K562 (cell line): ENCODE results near the gene ALK. TPM values are rescaled to one million over a fixed set of nuclear protein-coding genes. Genes with fewer than 3 reads are reported as not detected.

Experiments
- ATAC-seq: fragments of 200-7000 bp; cut with Tn5 transposase; 3 replicates; pipeline ENCODE4 v1.9.1; 2020; ENCODE audit warnings: moderate library complexity
- BruUV-seq: library from RNA; stranded (reverse); fragments of 400-500 nt; replicated peaks from 2 replicates; lab custom pipeline; 2021; lab: Mats Ljungman, UMichigan
- CTCF ChIA-PET: fragments of 300-600 bp; formaldehyde crosslinking; extraction: SDS; loops from one replicate; lab custom pipeline; 2021; ENCODE audit warnings: low intra/inter-chr PET ratio; lab: Yijun Ruan, JAX
- POLR2A ChIA-PET: fragments of 300-600, 350-650 bp; sonication (Branson Sonifier 250); formaldehyde crosslinking; extraction: SDS; loops from one replicate; lab custom pipeline; 2021; ENCODE audit warnings: antibody characterized with exemption, inconsistent platforms; lab: Yijun Ruan, JAX
- DNase-seq, 4 experiments: peaks; one replicate each; pipeline versions ENCODE4 v3.0.0 to v3.0.0-alpha.2; 2011 to 2018; ENCODE audit warnings: low spot score in 3 of 4, mixed read lengths in 3 of 4; ENCODE audit errors: extremely low read depth in 1 of 4
- FAIRE-seq: peaks from 2 replicates; lab custom pipeline; 2011; peaks lifted over from hg19 to GRCh38; lab: Jason Lieb, UNC
- H2AFZ ChIP-seq: 2 replicates; pipeline ENCODE4 v1.6.0; 2011; ENCODE audit warnings: low read depth, low read length, control low read depth, inconsistent platforms
- H3K27ac ChIP-seq: fragments of 200-600 bp; 3 replicates; pipeline ENCODE4 v1.8.0; 2011; ENCODE audit warnings: low read depth, mild to moderate bottlenecking, control low read depth, inconsistent platforms, low read length, moderate library complexity, mixed read lengths; ENCODE audit errors: extremely low read depth
- H3K27me3 ChIP-seq, 2 experiments: fragments of 300-600 bp in 1 of 2; 2 replicates in 1 of 2; 3 replicates in 1 of 2; pipeline versions ENCODE4 v1.6.0 to v1.8.0; 2011; ENCODE audit warnings: inconsistent platforms in 2 of 2, low read length in 2 of 2, mild to moderate bottlenecking in 1 of 2, mixed read lengths in 1 of 2, moderate library complexity in 1 of 2; ENCODE audit not compliant: control insufficient read depth in 2 of 2, insufficient read depth in 2 of 2
- H3K36me3 ChIP-seq: fragments of 300-600 bp; 3 replicates; pipeline ENCODE4 v1.8.0; 2011; ENCODE audit warnings: mild to moderate bottlenecking, low read length, inconsistent platforms; ENCODE audit not compliant: control insufficient read depth, insufficient read depth
- H3K4me1 ChIP-seq, 2 experiments: fragments of 200-600 bp in 1 of 2; replicated peaks in 1 of 2; 2 replicates in 1 of 2; 3 replicates in 1 of 2; pipeline versions ENCODE4 v1.5.1 to v1.8.0; 2011; ENCODE audit warnings: inconsistent platforms in 2 of 2, low read length in 2 of 2, mild to moderate bottlenecking in 1 of 2, mixed read lengths in 1 of 2, moderate library complexity in 1 of 2; ENCODE audit not compliant: control insufficient read depth in 2 of 2, insufficient read depth in 2 of 2
- H3K4me2 ChIP-seq: 2 replicates; pipeline ENCODE4 v1.6.1; 2011; ENCODE audit warnings: low read length, control low read depth, inconsistent platforms, mixed read lengths; ENCODE audit not compliant: insufficient read depth
- H3K4me3 ChIP-seq: fragments of 200-600 bp; sonication (generic), shearing (Covaris generic); 2 replicates; pipeline ENCODE4 v1.5.1; 2016; ENCODE audit warnings: control low read depth, inconsistent platforms
- H3K79me2 ChIP-seq: fragments of 200-600 bp; 3 replicates; pipeline ENCODE4 v1.8.0; 2011; ENCODE audit warnings: low read length, inconsistent platforms; ENCODE audit not compliant: control insufficient read depth, insufficient read depth
- H3K9ac ChIP-seq, 2 experiments: 2 replicates each; pipeline versions ENCODE4 v1.6.0 to v1.6.1; 2011; ENCODE audit warnings: low read depth in 2 of 2, low read length in 2 of 2, control low read depth in 1 of 2, inconsistent platforms in 1 of 2, mild to moderate bottlenecking in 1 of 2, mixed read lengths in 1 of 2; ENCODE audit not compliant: insufficient read depth in 1 of 2
- H3K9me1 ChIP-seq: one replicate; pipeline ENCODE4 v1.6.0; 2011; ENCODE audit warnings: inconsistent platforms, mild to moderate bottlenecking, low read length, moderate library complexity; ENCODE audit not compliant: control insufficient read depth, insufficient read depth
- H3K9me3 ChIP-seq: replicated peaks from 2 replicates; pipeline ENCODE4 v1.5.1; 2011; ENCODE audit warnings: low read depth, low read length, inconsistent platforms; ENCODE audit not compliant: control insufficient read depth, insufficient read depth
- H4K20me1 ChIP-seq: replicated peaks from 2 replicates; pipeline ENCODE4 v1.6.1; 2011; ENCODE audit warnings: low read length, inconsistent platforms, mixed read lengths; ENCODE audit not compliant: control insufficient read depth, insufficient read depth
- CTBP1 ChIP-seq: fragments of 450-650 bp; IDR thresholded peaks from 2 replicates; pipeline ENCODE4 v1.6.1; 2016; ENCODE audit warnings: borderline replicate concordance
- ELF1 ChIP-seq: fragments of 200-800 bp; sonication (Bioruptor generic); IDR thresholded peaks from 2 replicates; pipeline ENCODE4 v1.6.1; 2016; ENCODE audit warnings: missing genetic modification characterization, missing compliant biosample characterization
- LARP7 ChIP-seq: fragments of 450-650 bp; IDR thresholded peaks from 2 replicates; pipeline ENCODE4 v1.6.1; 2016
- MAFF ChIP-seq: IDR thresholded peaks from 2 replicates; pipeline ENCODE4 v1.6.1; 2012; ENCODE audit warnings: low read length, improper control_type of control experiment
- MEIS2 ChIP-seq: fragments of 450-650 bp; IDR thresholded peaks from 2 replicates; pipeline ENCODE4 v1.6.1; 2014; ENCODE audit warnings: mild to moderate bottlenecking; ENCODE audit not compliant: partially characterized antibody
- POU5F1 ChIP-seq: fragments of 150-350 bp; IDR thresholded peaks from 2 replicates; pipeline ENCODE4 v1.6.1; 2014; ENCODE audit warnings: borderline replicate concordance, low read length, low read depth, mild to moderate bottlenecking; ENCODE audit not compliant: partially characterized antibody
- WGBS: fragments of 100-300 bp; shearing (Covaris generic); methylation state at CpG from one replicate; pipeline ENCODE4 v1.1.6; 2016; ENCODE audit warnings: low coverage, mixed read lengths; ENCODE audit not compliant: insufficient coverage; ENCODE audit errors: missing lambda C conversion rate; 5-methylcytosine and 5-hydroxymethylcytosine counted together
- in situ Hi-C: fragments of 300-500 bp; cut with MboI; formaldehyde crosslinking; loops from 4 replicates; pipeline ENCODE4 v1.15.0; 2018; ENCODE audit warnings: inconsistent platforms, mixed read lengths
- intact Hi-C: fragments of 100-400 bp; cut with micrococcal nuclease; formaldehyde crosslinking; loops from 2 replicates; pipeline ENCODE4 v1.14.2; 2022
- polyA plus RNA-seq, 8 experiments: library from polyadenylated mRNA; depleted of rRNA in 4 of 8; stranded (reverse) in 5 of 8; unstranded in 3 of 8; fragments of >200 nt; fragmentation: Nextera tagmentation in 2 of 8; fragmentation: Illumina TruSeq in 1 of 8; extraction: Ambion mirVana in 2 of 8; extraction: Trizol in 1 of 8; gene quantifications; 2 replicates each; pipeline versions ENCODE4 v1.2.1 to v1.2.3, GENCODE V29; 2011 to 2014; ENCODE audit warnings: inconsistent platforms in 1 of 8, missing spikeins in 1 of 8
- total RNA-seq, 7 experiments: library from RNA; depleted of rRNA in 6 of 7; stranded (reverse); fragments of >200 nt in 6 of 7; fragmentation: Illumina TruSeq in 2 of 7; extraction: Trizol in 2 of 7; gene quantifications; 2 replicates each; pipeline versions ENCODE4 v1.2.1 to v1.2.3, GENCODE V29; 2011 to 2021; ENCODE audit warnings: low replicate concordance in 1 of 7
- TF ChIP-seq, protein P1 (sequence below): fragments of 450-650 bp; formaldehyde crosslinking; conservative IDR thresholded peaks from 2 replicates; pipeline ENCODE4 v1.4.0; 2022; ENCODE audit warnings: mild to moderate bottlenecking, missing genetic modification characterization

The ALK gene
- total and polyA plus RNA-seq, 9 of the 15 experiments (the other 6 are each of a cell fraction or from before 2014, with no cell fraction given): not detected

GRCh38 chr2:29575370-29575890 is 346.0 kb downstream of the ALK start:
- Histone ChIP-seq H3K9me1 (no peaks in the 10 kb centered on the region), H3K36me3 (no peaks in the 10 kb centered on the region), H3K79me2 (no peaks in the 10 kb centered on the region), H3K4me3 (no peak overlapping the region), H3K27me3 (peaks cover 4 to 23% of the 10 kb centered on the region in 2 experiments; a peak in 3 of 5 replicates), H3K27ac (no peak overlapping the region), H3K9ac (no peak overlapping the region), H3K9me3 (no peaks in the 10 kb centered on the region), H3K4me2 (no peak overlapping the region), H3K4me1 (no peaks in the 10 kb centered on the region), H4K20me1 (0 out of 2 replicates have a peak, but pooled peaks cover 2% of the 10 kb centered on the region), H2AFZ (no peak overlapping the region)
- intact Hi-C loops: no loop called here
- FAIRE-seq (no peak), ATAC-seq (no peak), DNase-seq (no peak)
- TF ChIP-seq LARP7 (no peak), POU5F1 (no peak), MAFF (no peak), ELF1 (tag) (no peak), CTBP1 (no peak), MEIS2 (no peak)
- TF ChIP-seq, protein P1, sequence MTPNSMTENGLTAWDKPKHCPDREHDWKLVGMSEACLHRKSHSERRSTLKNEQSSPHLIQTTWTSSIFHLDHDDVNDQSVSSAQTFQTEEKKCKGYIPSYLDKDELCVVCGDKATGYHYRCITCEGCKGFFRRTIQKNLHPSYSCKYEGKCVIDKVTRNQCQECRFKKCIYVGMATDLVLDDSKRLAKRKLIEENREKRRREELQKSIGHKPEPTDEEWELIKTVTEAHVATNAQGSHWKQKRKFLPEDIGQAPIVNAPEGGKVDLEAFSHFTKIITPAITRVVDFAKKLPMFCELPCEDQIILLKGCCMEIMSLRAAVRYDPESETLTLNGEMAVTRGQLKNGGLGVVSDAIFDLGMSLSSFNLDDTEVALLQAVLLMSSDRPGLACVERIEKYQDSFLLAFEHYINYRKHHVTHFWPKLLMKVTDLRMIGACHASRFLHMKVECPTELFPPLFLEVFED (CRISPR knock-in tag): no peak
- ChIA-PET POLR2A (interaction anchor here (1.2 kb wide), 1 partner anchor 9 kb away, joined by 4 read pairs; no protein-coding TSS in a partner anchor), CTCF (no interaction called here)
- no TSS peak for BruUV-seq
- in situ Hi-C loops: no loop called here
- 0% methylated on average over 4 of the region's 4 CpGs for WGBS
